Measurements from ENCODE around the gene ARNT2.

Gene ARNT2

DNA sequence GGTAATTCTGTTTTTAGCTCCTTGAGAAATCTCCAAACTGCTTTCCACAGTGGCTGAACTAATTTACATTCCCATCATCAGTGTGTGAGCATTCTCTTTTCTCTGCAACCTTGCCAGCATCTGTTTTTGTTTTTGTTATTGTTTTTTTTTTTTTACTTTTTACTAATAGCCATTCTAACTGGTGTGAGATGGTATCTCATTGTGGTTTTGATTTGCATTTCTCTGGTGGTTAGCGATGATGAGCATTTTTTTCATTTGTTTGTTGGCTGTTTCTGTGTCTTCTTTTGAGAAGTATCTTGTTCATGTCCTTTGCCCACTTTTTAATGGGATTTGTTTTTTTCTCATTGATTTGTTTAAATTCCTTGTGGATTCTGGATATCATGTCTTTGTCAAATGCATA lies 161.2 kb downstream of the ARNT2 start:
- Histone ChIP-seq H3K27me3 (ENCODE audit: insufficient read depth, low read length) (no peaks in the 10 kb centered on the region), H4K20me1 (ENCODE audit: insufficient read depth, low read length) (no peaks in the 10 kb centered on the region), H3K79me2 (ENCODE audit: insufficient read depth, low read length) (no peaks in the 10 kb centered on the region), H3K9me3 (ENCODE audit: low read length) (no peaks in the 10 kb centered on the region), H3K9me2 (ENCODE audit: low read depth, low read length) (no peaks in the 10 kb centered on the region), H3K27ac (ENCODE audit: low read depth, low read length, poor library complexity, severe bottlenecking) (no peak overlapping the region), H3K4me2 (ENCODE audit: low read length) (no peak overlapping the region), H3F3A (ENCODE audit: insufficient read depth, low read length) (no peaks in the 10 kb centered on the region), H3K9ac (ENCODE audit: low read length) (no peak overlapping the region), H3K36me3 (ENCODE audit: insufficient read depth, low read length) (no peaks in the 10 kb centered on the region), H2AFZ (ENCODE audit: low read length) (no peak overlapping the region), H3K4me1 (ENCODE audit: insufficient read depth, low read length, severe bottlenecking) (no peaks in the 10 kb centered on the region), H3K4me3 (ENCODE audit: low read depth, low read length, poor library complexity, severe bottlenecking) (no peak overlapping the region)
- no peak for TF ChIP-seq EZH2 (IDR thresholded peaks at IDR 0.05; ENCODE audit: borderline replicate concordance, low read length)
- TF ChIP-seq, protein P1, sequence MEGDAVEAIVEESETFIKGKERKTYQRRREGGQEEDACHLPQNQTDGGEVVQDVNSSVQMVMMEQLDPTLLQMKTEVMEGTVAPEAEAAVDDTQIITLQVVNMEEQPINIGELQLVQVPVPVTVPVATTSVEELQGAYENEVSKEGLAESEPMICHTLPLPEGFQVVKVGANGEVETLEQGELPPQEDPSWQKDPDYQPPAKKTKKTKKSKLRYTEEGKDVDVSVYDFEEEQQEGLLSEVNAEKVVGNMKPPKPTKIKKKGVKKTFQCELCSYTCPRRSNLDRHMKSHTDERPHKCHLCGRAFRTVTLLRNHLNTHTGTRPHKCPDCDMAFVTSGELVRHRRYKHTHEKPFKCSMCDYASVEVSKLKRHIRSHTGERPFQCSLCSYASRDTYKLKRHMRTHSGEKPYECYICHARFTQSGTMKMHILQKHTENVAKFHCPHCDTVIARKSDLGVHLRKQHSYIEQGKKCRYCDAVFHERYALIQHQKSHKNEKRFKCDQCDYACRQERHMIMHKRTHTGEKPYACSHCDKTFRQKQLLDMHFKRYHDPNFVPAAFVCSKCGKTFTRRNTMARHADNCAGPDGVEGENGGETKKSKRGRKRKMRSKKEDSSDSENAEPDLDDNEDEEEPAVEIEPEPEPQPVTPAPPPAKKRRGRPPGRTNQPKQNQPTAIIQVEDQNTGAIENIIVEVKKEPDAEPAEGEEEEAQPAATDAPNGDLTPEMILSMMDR (IDR thresholded peaks at IDR 0.05; ENCODE audit: low read length): no peak

DNA sequence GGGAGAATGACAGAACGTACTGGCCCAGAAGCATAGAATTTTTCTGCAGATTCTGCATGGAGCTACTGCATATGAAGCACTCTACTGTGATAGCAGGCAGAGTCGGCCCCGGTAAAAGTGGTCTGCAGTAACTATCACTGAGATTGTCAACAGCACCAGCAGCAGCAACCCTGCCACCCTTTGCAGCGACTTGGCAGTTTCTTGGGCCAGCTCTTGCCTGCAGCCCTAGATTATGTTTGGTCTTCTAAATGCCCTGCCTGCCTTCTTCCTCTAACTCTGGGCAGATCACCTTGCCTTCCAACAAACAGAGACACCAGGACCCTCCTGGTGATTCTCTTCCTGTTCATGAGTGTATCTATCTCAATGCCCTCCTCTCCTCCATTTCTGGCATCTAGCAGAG lies 161.8 kb downstream of the ARNT2 start:
- Histone ChIP-seq H3K9ac (ENCODE audit: low read length) (no peak overlapping the region), H3K36me3 (ENCODE audit: insufficient read depth, low read length) (no peaks in the 10 kb centered on the region), H3K27me3 (ENCODE audit: insufficient read depth, low read length) (no peaks in the 10 kb centered on the region), H3K9me2 (ENCODE audit: low read depth, low read length) (no peaks in the 10 kb centered on the region), H3F3A (ENCODE audit: insufficient read depth, low read length) (no peaks in the 10 kb centered on the region), H4K20me1 (ENCODE audit: insufficient read depth, low read length) (no peaks in the 10 kb centered on the region), H3K4me3 (ENCODE audit: low read depth, low read length, poor library complexity, severe bottlenecking) (no peak overlapping the region), H3K4me1 (ENCODE audit: insufficient read depth, low read length, severe bottlenecking) (no peaks in the 10 kb centered on the region), H2AFZ (ENCODE audit: low read length) (no peak overlapping the region), H3K9me3 (ENCODE audit: low read length) (no peaks in the 10 kb centered on the region), H3K4me2 (ENCODE audit: low read length) (no peak overlapping the region), H3K27ac (ENCODE audit: low read depth, low read length, poor library complexity, severe bottlenecking) (no peak overlapping the region), H3K79me2 (ENCODE audit: insufficient read depth, low read length) (no peaks in the 10 kb centered on the region)
- TF ChIP-seq EZH2 (IDR thresholded peaks at IDR 0.05; ENCODE audit: borderline replicate concordance, low read length): no peak
- TF ChIP-seq, protein P1 (IDR thresholded peaks at IDR 0.05; ENCODE audit: low read length): no peak

DNA sequence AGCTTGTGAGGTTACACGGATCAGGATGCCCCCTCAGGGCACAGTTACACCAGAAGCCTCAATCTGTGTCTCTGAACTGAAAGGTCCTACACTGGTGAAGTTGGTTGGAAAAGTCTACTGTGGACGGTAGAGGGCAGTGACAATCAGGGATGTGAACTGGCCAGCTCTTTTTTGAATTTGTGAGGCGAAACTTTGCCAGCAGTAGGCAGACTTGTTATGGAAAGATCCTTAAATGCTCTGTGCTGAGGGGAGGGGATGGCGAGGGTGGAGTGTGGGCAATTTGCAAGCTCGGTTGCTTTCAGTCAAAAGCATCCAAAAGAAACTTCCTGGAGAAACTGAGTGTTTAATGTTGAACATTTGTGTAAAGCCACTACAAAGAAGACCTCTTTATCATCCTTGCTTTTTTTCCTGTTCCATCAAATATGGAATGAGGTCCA lies 163.6 kb downstream of the ARNT2 start:
- Histone ChIP-seq H3F3A (ENCODE audit: insufficient read depth, low read length) (no peaks in the 10 kb centered on the region), H3K4me3 (ENCODE audit: low read depth, low read length, poor library complexity, severe bottlenecking) (no peak overlapping the region), H4K20me1 (ENCODE audit: insufficient read depth, low read length) (no peaks in the 10 kb centered on the region), H3K79me2 (ENCODE audit: insufficient read depth, low read length) (no peaks in the 10 kb centered on the region), H3K9me3 (ENCODE audit: low read length) (no peaks in the 10 kb centered on the region), H3K27me3 (ENCODE audit: insufficient read depth, low read length) (no peaks in the 10 kb centered on the region), H3K27ac (ENCODE audit: low read depth, low read length, poor library complexity, severe bottlenecking) (no peak overlapping the region), H2AFZ (ENCODE audit: low read length) (no peak overlapping the region), H3K9me2 (ENCODE audit: low read depth, low read length) (no peaks in the 10 kb centered on the region), H3K36me3 (ENCODE audit: insufficient read depth, low read length) (no peaks in the 10 kb centered on the region), H3K9ac (ENCODE audit: low read length) (no peak overlapping the region), H3K4me2 (ENCODE audit: low read length) (no peak overlapping the region), H3K4me1 (ENCODE audit: insufficient read depth, low read length, severe bottlenecking) (no peaks in the 10 kb centered on the region)
- TF ChIP-seq, protein P1 (IDR thresholded peaks at IDR 0.05; ENCODE audit: low read length): peak; percentile 65
- TF ChIP-seq EZH2 (IDR thresholded peaks at IDR 0.05; ENCODE audit: borderline replicate concordance, low read length): no peak

Data from OCI-LY1 (cell line).